Small intestine (tissue), 7 donors: ENCODE data around the gene ZNF273. TPM values are rescaled to one million over a fixed set of nuclear protein-coding genes. Genes with fewer than 3 reads are reported as not detected.
"Not testable (repeated sequence)": the region's sequence is repeated elsewhere in the genome, so short reads cannot be mapped to it uniquely, and the experiment has no call there.

ENCODE experiments used
- DNase-seq, 2 donors: peaks; one replicate each; pipeline versions ENCODE4 v3.0.0 to v3.0.0-alpha.2; 2013
- FAIRE-seq: peaks from 2 replicates; lab custom pipeline; 2012; peaks lifted over from hg19 to GRCh38; lab: Jason Lieb, UNC
- H3K27ac ChIP-seq, 3 donors: one replicate each; pipeline ENCODE4 v1.5.1; 2013; ENCODE audit warnings: low read length in 2 of 3, mild to moderate bottlenecking in 2 of 3, control low read depth in 1 of 3, inconsistent platforms in 1 of 3, low read depth in 1 of 3, moderate library complexity in 1 of 3
- H3K27me3 ChIP-seq, 3 donors: one replicate each; pipeline ENCODE4 v1.6.1; 2013; ENCODE audit warnings: low read length in 3 of 3, inconsistent platforms in 1 of 3; ENCODE audit not compliant: control insufficient read depth in 3 of 3, insufficient read depth in 3 of 3
- H3K36me3 ChIP-seq, 3 donors: one replicate each; pipeline ENCODE4 v1.6.1; 2013; ENCODE audit warnings: low read length in 3 of 3, inconsistent platforms in 1 of 3, low read depth in 1 of 3, mild to moderate bottlenecking in 1 of 3, moderate library complexity in 1 of 3; ENCODE audit not compliant: control insufficient read depth in 3 of 3, insufficient read depth in 2 of 3
- H3K4me1 ChIP-seq, 3 donors: one replicate each; pipeline ENCODE4 v1.6.1; 2013; ENCODE audit warnings: low read length in 2 of 3, inconsistent platforms in 1 of 3, low read depth in 1 of 3, mild to moderate bottlenecking in 1 of 3, moderate library complexity in 1 of 3; ENCODE audit not compliant: control insufficient read depth in 3 of 3, insufficient read depth in 2 of 3
- H3K4me3 ChIP-seq, 3 donors: one replicate each; pipeline ENCODE4 v1.5.1; 2013; ENCODE audit warnings: low read length in 3 of 3, control low read depth in 1 of 3, inconsistent platforms in 1 of 3, low read depth in 1 of 3, mild to moderate bottlenecking in 1 of 3, moderate library complexity in 1 of 3
- H3K9me3 ChIP-seq, 2 donors: one replicate each; pipeline ENCODE4 v1.6.1; 2013; ENCODE audit warnings: low read depth in 1 of 2, low read length in 1 of 2; ENCODE audit not compliant: control insufficient read depth in 2 of 2, insufficient read depth in 1 of 2
- WGBS, 3 donors: extraction: QIAGEN DNeasy Blood & Tissue Kit; methylation state at CpG; one replicate each; pipeline ENCODE4 v1.1.7; 2013; 5-methylcytosine and 5-hydroxymethylcytosine counted together
- polyA plus RNA-seq, 4 donors: library from polyadenylated mRNA; stranded (reverse) in 3 of 4; unstranded in 1 of 4; fragments of 200-250 nt in 3 of 4; fragments of 120-200 nt in 1 of 4; gene quantifications; one replicate each; pipeline versions ENCODE4 v1.2.1 to v1.2.3, GENCODE V29; 2013
- donor health status: healthy with polysubstance abuse.
- donor health status: control.
- donor health status: control.
- donor health status: Bipolar disorder and iron deficiency.
- donor health status: healthy.

The ZNF273 gene
- polyA plus RNA-seq, 4 donors: 0.27 to 6.3 (median 2.1) TPM

DNA sequence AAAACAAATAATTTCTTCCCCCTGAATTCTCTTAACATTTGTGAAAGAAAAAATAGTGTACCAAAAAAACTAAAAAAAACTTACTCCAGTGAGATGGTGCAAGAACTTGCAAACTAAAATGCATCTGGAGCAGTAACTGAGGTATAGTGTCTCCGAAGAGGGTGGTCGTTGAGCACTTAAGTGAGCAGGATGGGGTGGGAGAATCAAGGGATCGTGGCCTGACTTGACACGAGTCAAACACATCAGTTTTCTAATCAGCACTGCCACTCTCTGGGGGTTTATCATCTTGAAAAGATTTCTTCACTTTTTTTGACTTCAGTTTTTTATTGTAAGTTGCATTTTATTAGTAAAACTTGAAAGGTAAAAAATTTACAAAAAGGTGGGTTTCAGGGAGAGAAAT is 2.5 kb downstream of the ZNF273 start:
- Histone ChIP-seq H3K36me3 (no peaks in the 10 kb centered on the region), H3K4me1 (no peaks in the 10 kb centered on the region), H3K9me3 (no peaks in the 10 kb centered on the region), H3K4me3 (no peak overlapping the region), H3K27me3 (no peaks in the 10 kb centered on the region), H3K27ac (no peak overlapping the region)
- 82 to 88% (median 86%) methylated on average over 4 of the region's 4 CpGs for WGBS, 3 donors
- no peak for DNase-seq
- no peak for FAIRE-seq

DNA sequence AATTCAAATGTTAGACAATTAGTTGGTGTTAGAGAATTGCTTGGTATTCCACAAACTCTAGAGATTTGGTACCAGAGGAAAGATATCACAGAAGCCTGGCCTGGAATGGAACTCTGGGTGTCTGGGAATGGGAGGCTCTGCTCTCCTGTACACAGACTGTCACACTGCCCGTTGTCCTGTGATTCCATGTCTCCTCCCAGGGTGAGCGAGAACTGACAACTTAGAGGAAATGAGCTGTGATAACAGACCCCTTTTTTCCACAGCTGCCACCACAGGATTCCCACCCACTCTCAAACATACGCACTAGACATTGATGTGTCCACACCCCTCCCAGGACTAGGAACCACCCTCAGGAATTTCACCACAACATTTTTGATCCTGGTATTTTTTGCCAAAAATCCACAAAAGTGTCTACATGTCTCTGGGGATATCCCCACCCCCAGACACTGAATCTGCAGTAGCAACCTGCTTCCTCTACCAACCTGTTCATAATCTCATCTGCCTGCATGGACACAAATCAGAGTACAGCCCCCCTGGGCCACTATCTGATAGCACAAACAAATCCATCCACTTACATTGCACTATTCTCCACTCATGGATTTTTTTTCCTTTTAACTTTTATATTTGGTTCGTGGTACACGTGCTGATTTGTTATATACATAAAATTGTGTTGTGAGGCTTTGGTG is 4.7 kb downstream of the ZNF273 start:
- H3K27ac ChIP-seq: no peak overlapping the region
- no peaks in the 10 kb centered on the region for H3K4me1 ChIP-seq
- no peak overlapping the region for H3K4me3 ChIP-seq
- no peak for FAIRE-seq
- WGBS, 3 donors: 65 to 75% (median 70%) methylated on average over 5 of the region's 5 CpGs
- H3K9me3 ChIP-seq: peaks cover 0 to 8% of the 10 kb centered on the region in 2 donors
- no peak for DNase-seq
- no peaks in the 10 kb centered on the region for H3K27me3 ChIP-seq
- peaks cover 0 to 4% (median 0%) of the 10 kb centered on the region in 3 donors for H3K36me3 ChIP-seq

DNA sequence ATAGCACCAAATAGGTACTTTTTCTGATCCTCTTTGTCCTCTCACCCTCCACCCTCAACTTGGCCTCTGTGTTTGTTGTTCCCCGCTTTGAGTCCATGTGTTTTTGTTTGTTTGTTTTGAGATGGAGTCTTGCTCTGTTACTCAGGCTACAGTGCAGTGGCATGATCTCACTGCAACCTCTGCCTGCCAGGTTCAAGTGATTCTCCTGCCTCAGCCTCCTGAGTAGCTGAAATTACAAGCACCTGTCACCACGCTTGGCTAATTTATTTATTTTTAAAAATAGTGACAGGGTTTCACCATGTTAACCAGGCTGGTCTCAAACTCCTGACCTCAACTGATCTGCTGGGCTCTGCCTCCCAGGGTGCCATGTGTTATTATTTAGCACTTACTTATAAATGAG is 5.3 kb downstream of the ZNF273 start:
- FAIRE-seq: no peak
- 84 to 96% (median 91%) methylated on average over 2 of the region's 2 CpGs for WGBS, 3 donors

DNA sequence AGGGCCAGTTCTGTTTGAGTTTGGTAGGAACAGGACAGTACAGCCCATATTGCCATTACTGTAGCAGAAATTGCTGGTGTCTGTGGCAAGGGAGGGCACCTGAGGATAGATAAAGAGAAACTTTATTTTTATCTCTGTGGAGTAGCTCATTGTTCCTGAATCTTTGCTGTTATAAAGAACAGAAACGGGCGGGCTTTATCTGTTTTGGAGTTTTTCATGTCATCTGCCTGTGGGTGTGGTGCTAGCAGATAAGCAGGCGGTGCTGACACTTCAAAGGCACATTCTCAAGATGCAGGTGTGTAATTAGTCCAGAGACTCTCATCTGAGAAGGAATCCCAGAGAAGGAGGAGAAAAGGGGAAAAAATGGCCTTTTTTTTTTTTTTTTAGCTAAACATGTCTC is 11.5 kb downstream of the ZNF273 start:
- WGBS, 3 donors: 95 to 99% (median 96%) methylated on average over 3 of the region's 3 CpGs
- Histone ChIP-seq H3K4me3 (no peak overlapping the region), H3K27ac (no peak overlapping the region), H3K9me3 (peaks cover 0 to 35% of the 10 kb centered on the region in 2 donors), H3K27me3 (no peaks in the 10 kb centered on the region), H3K36me3 (peaks cover 3 to 7% (median 5%) of the 10 kb centered on the region in 3 donors), H3K4me1 (no peaks in the 10 kb centered on the region)
- no peak for DNase-seq
- no peak for FAIRE-seq

More for the DNA sequence above, 5.3 kb downstream of the ZNF273 start:
- DNase-seq: no peak
- no peak overlapping the region for H3K4me3 ChIP-seq
- H3K4me1 ChIP-seq: no peaks in the 10 kb centered on the region
- peaks cover 0 to 8% of the 10 kb centered on the region in 2 donors for H3K9me3 ChIP-seq
- H3K27ac ChIP-seq: no peak overlapping the region
- H3K36me3 ChIP-seq: peaks cover 0 to 4% (median 0%) of the 10 kb centered on the region in 3 donors
- H3K27me3 ChIP-seq: no peaks in the 10 kb centered on the region

DNA sequence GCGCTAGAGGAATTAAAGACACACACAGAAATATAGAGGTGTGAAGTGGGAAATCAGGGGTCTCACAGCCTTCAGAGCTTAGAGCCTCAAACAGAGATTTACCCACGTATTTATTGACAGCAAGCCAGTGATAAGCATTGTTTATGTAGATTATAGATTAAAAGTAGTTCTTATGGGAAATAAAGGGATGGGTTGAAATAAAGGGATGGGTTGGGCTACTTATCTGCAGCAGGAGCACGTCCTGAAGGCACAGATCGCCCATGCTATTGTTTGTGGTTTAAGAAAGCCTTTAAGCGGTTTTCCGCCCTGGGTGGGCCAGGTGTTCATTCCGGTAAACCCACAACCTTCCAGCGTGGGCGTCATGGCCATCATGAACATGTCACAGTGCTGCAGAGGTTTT is 12.2 kb downstream of the ZNF273 start:
- 92 to 97% (median 93%) methylated on average over 9 of the region's 9 CpGs for WGBS, 3 donors

DNA sequence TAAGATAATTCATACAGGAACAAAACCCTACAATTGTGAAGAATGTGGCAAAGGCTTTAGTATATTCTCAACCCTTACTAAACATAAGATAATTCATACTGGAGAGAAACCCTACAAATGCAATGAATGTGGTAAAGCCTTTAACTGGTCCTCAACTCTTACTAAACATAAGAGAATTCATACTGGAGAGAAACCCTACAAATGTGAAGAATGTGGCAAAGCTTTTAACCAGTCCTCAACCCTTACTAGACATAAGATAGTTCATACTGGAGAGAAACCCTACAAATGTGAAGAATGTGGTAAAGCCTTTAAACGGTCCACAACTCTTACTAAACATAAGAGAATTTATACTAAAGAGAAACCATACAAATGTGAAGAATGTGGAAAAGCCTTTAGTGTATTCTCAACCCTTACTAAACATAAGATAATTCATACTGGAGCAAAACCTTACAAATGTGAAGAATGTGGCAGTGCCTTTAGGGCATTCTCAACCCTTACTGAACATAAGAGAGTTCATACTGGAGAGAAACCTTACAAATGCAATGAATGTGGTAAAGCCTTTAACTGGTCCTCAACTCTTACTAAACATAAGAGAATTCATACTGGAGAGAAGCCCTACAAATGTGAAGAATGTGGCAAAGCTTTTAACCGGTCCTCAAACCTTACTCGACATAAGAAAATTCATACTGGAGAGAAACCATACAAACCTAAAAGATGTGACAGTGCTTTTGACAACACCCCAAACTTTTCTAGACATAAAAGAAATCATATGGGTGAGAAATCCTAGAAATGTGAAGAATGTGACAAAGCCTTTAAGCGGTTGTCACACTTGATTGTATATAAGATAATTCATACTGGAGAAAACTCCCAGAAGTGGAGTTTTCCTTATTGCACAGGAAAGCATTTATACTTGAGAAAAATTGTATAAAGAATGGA is 25.4 kb downstream of the ZNF273 start:
- not testable (repeated sequence) for H3K27me3 ChIP-seq, H3K4me3 ChIP-seq, FAIRE-seq, H3K4me1 ChIP-seq, H3K27ac ChIP-seq, DNase-seq, H3K36me3 ChIP-seq
- 98% methylated on average over 4 of the region's 4 CpGs for WGBS, 3 donors
- peaks cover 0 to 21% of the 10 kb centered on the region in 2 donors for H3K9me3 ChIP-seq

More for the DNA sequence above, 12.2 kb downstream of the ZNF273 start:
- peaks cover 2 to 39% of the 10 kb centered on the region in 2 donors for H3K9me3 ChIP-seq
- H3K27me3 ChIP-seq, H3K4me3 ChIP-seq, H3K27ac ChIP-seq, DNase-seq, FAIRE-seq, H3K36me3 ChIP-seq, H3K4me1 ChIP-seq: not testable (repeated sequence)

DNA sequence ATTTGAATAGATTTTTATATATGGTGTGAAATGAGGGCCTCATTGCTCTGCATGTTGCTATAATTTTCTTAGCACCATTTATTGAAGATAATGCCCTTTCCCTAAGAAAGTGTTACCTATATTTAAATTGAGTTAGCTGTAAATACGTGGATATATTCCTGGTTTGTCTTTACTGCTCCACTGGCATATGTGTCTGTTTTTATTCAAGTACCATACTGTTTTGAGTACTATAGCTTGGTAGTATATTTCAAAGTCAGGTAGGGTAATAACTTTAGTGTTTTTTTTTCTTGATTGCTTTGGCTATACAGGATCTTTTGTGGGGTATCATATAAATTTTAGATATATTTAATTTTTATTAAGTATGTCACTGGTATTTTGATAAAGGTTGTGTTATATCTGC is 31.4 kb downstream of the ZNF273 start:
- no peaks in the 10 kb centered on the region for H3K36me3 ChIP-seq
- H3K4me3 ChIP-seq: no peak overlapping the region
- DNase-seq: no peak
- no peak overlapping the region for H3K27ac ChIP-seq
- H3K27me3 ChIP-seq: no peaks in the 10 kb centered on the region
- peak; percentile 5 for FAIRE-seq
- H3K9me3 ChIP-seq: peaks cover 0 to 6% of the 10 kb centered on the region in 2 donors
- H3K4me1 ChIP-seq: no peaks in the 10 kb centered on the region
- 83 to 96% (median 93%) methylated on average over 1 of the region's 1 CpG for WGBS, 3 donors

DNA sequence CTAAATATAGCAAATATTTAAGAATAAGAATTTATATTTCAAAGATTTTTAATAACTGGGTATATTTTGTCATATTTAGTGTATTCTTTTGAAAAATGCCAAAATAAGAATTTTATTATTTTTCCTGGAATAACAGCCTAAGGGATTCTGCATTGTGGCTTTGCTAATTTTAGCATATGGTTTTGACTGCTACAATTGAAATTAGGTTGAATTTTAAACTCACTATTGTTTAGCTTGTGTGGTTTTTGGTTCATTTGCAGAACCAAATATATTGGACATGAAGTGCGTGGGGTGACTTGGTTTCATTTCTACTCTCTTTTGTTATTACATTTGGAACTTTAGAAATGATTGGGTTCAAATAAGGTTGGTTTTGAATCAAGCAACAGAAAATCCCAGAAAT is 35.5 kb downstream of the ZNF273 start:
- FAIRE-seq (no peak), DNase-seq (no peak)
- H3K9me3 ChIP-seq: no peaks in the 10 kb centered on the region
- 67 to 78% (median 75%) methylated on average over 1 of the region's 1 CpG for WGBS, 3 donors
- H3K36me3 ChIP-seq: no peaks in the 10 kb centered on the region
- H3K27me3 ChIP-seq: peaks cover 0 to 3% (median 0%) of the 10 kb centered on the region in 3 donors
- H3K27ac ChIP-seq: no peak overlapping the region
- H3K4me3 ChIP-seq: no peak overlapping the region
- no peaks in the 10 kb centered on the region for H3K4me1 ChIP-seq
